ENCODE measurements around the gene BRPF1.

GRCh38 chr3:9691636-9692035 is 39.9 kb upstream of the BRPF1 start:
- TF ChIP-seq EZH2 (IDR thresholded peaks at IDR 0.05; ENCODE audit: borderline replicate concordance, insufficient read depth, low read depth, low read length, poor library complexity, severe bottlenecking) (no peak), CTCF (IDR thresholded peaks at IDR 0.05) (no peak)
